22Rv1 (cell line): ENCODE results near the gene SMAD6.

ENCODE experiments used
- CTCF ChIP-seq: fragments of 450-650 bp; IDR thresholded peaks from 2 replicates; pipeline ENCODE4 v1.5.1; 2017; ENCODE audit warnings: mild to moderate bottlenecking
- ZFX ChIP-seq: fragments of 450-650 bp; IDR thresholded peaks from 2 replicates; pipeline ENCODE4 v1.6.1; 2017; ENCODE audit warnings: antibody characterized with exemption, borderline replicate concordance

DNA sequence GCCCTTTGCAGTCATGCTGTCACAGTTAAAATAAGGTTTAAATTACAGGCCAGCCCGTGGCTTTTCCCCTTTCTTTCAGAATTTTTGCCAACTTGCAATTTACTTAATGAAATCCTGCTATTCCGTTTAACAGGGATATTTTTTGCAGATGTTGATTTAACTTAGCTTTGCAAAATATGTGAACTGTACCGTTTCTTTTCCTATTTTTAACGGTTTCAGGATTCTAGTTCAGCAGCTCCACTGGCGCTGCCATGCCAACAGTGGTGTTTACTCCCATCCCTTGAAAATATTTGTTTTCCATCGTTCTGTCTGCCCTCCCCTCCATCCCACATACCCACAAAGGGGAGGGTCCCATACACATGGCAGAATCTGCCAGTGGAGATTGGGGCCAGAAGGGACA lies 54.3 kb downstream of the SMAD6 start:
- TF ChIP-seq CTCF (no peak), ZFX (no peak)
